Esophagus muscularis mucosa (tissue), 4 donors: Measurements from ENCODE around the gene ZNF423. TPM values are rescaled to one million over a fixed set of nuclear protein-coding genes. Genes with fewer than 3 reads are reported as not detected.

Experiments
- DNase-seq: peaks from one replicate; pipeline ENCODE4 v3.0.0-alpha.2; 2017; ENCODE audit errors: extremely low spot score
- H3K27ac ChIP-seq, 4 donors: fragments of 200-600 bp; sonication (generic); replicated peaks in 1 of 4; 1 replicate in 3 of 4; 2 replicates in 1 of 4; pipeline ENCODE4 v1.5.1; 2016 to 2019; ENCODE audit warnings: mild to moderate bottlenecking in 1 of 4
- H3K27me3 ChIP-seq, 4 donors: fragments of 200-600 bp; sonication (generic); one replicate each; pipeline versions ENCODE4 v1.5.1 to v1.6.0; 2016 to 2019
- H3K36me3 ChIP-seq, 4 donors: fragments of 200-600 bp; sonication (generic); one replicate each; pipeline ENCODE4 v1.5.1; 2016 to 2019
- H3K4me1 ChIP-seq, 4 donors: fragments of 200-600 bp; sonication (generic); one replicate each; pipeline ENCODE4 v1.5.1; 2016 to 2019
- H3K4me3 ChIP-seq, 4 donors: fragments of 200-600 bp; sonication (generic); 1 replicate in 2 of 4; 2 replicates in 2 of 4; pipeline ENCODE4 v1.5.1; 2016 to 2019; ENCODE audit warnings: mild to moderate bottlenecking in 4 of 4, moderate library complexity in 1 of 4
- H3K9me3 ChIP-seq, 4 donors: fragments of 200-600 bp; sonication (generic); 1 replicate in 3 of 4; 2 replicates in 1 of 4; pipeline ENCODE4 v1.5.1; 2016 to 2019
- CTCF ChIP-seq, 3 experiments: fragments of 200-600 bp in 2 of 3; fragments of 450-650 bp in 1 of 3; sonication (generic) in 2 of 3; IDR thresholded peaks; one replicate each; pipeline ENCODE4 v1.5.1; 2017 to 2019; ENCODE audit warnings: antibody characterized with exemption in 3 of 3, mild to moderate bottlenecking in 2 of 3, moderate library complexity in 1 of 3
- EP300 ChIP-seq: sonication (generic); formaldehyde crosslinking; IDR thresholded peaks from one replicate; pipeline ENCODE4 v1.6.1; 2017; ENCODE audit warnings: antibody characterized with exemption
- POLR2A ChIP-seq: fragments of 450-650 bp; IDR thresholded peaks from one replicate; pipeline ENCODE4 v1.6.1; 2017; ENCODE audit warnings: antibody characterized with exemption, moderate library complexity, mild to moderate bottlenecking, low read depth
- POLR2AphosphoS5 ChIP-seq, 2 donors: sonication (generic); formaldehyde crosslinking; IDR thresholded peaks; one replicate each; pipeline ENCODE4 v1.6.1; 2017; ENCODE audit warnings: antibody characterized with exemption in 2 of 2
- WGBS: methylation state at CpG from one replicate; pipeline ENCODE4 v1.1.5; 2018; 5-methylcytosine and 5-hydroxymethylcytosine counted together
- intact Hi-C: fragments of 100-400 bp; cut with DNase I; formaldehyde crosslinking; loops from one replicate; pipeline ENCODE4 v1.15.1; 2023
- total RNA-seq, 4 donors: library from RNA; depleted of rRNA; stranded (reverse); fragments of >200 nt; gene quantifications; one replicate each; pipeline versions ENCODE4 v1.1.0 to v1.2.1, GENCODE V29; 2016

ZNF423 gene
- total RNA-seq, 4 donors from 2014 or later, result 8.7 to 22.5 (median 10.3) TPM

GRCh38 chr16:49622084-49622390 lies 233.9 kb downstream of the ZNF423 start:
- no peak for DNase-seq
- 96% methylated on average over 2 of the region's 4 CpGs for WGBS
- intact Hi-C loops, result no loop called here

GRCh38 chr16:49621241-49622083 lies 234.4 kb downstream of the ZNF423 start:
- no peak for DNase-seq
- Histone ChIP-seq H3K36me3 (peaks cover 0 to 10% (median 2%) of the 10 kb centered on the region in 4 donors), H3K9me3 (no peaks in the 10 kb centered on the region), H3K27ac (peak overlapping the region; percentile 42 to 71 (median 58)), H3K4me3 (no peak overlapping the region), H3K4me1 (peaks cover 21 to 38% (median 36%) of the 10 kb centered on the region in 4 donors), H3K27me3 (no peaks in the 10 kb centered on the region)
- 84% methylated on average over 7 of the region's 13 CpGs for WGBS
- intact Hi-C loops, result no loop called here
- TF ChIP-seq CTCF (IDR thresholded peaks at IDR 0.05) (no peak), POLR2A (no peak), POLR2AphosphoS5 (IDR thresholded peaks at IDR 0.05) (no peak), EP300 (no peak)

More at GRCh38 chr16:49622084-49622390, 233.9 kb downstream of the ZNF423 start:
- TF ChIP-seq EP300 (no peak), POLR2A (no peak), CTCF (IDR thresholded peaks at IDR 0.05) (no peak), POLR2AphosphoS5 (IDR thresholded peaks at IDR 0.05) (no peak)
- Histone ChIP-seq H3K4me1 (peaks cover 21 to 38% (median 36%) of the 10 kb centered on the region in 4 donors), H3K9me3 (no peaks in the 10 kb centered on the region), H3K27ac (no peak overlapping the region), H3K27me3 (no peaks in the 10 kb centered on the region), H3K36me3 (peaks cover 0 to 10% (median 2%) of the 10 kb centered on the region in 4 donors), H3K4me3 (no peak overlapping the region)

GRCh38 chr16:49620869-49621240 lies 235.1 kb downstream of the ZNF423 start:
- TF ChIP-seq EP300 (no peak), POLR2A (no peak), CTCF (IDR thresholded peaks at IDR 0.05) (no peak), POLR2AphosphoS5 (IDR thresholded peaks at IDR 0.05) (no peak)
- no peak for DNase-seq
- Histone ChIP-seq H3K4me3 (no peak overlapping the region), H3K4me1 (peaks cover 21 to 34% (median 31%) of the 10 kb centered on the region in 4 donors), H3K27me3 (no peaks in the 10 kb centered on the region), H3K36me3 (peaks cover 0 to 7% (median 2%) of the 10 kb centered on the region in 4 donors), H3K9me3 (no peaks in the 10 kb centered on the region), H3K27ac (peak overlapping the region; percentile 42 to 71 (median 58))
- WGBS, result 56% methylated on average over 3 of the region's 6 CpGs
- intact Hi-C loops, result no loop called here

- no peak for DNase-seq
- Histone ChIP-seq H3K4me1 (peaks cover 21 to 28% (median 26%) of the 10 kb centered on the region in 4 donors), H3K27ac (peak overlapping the region; percentile 42 to 71 (median 58)), H3K9me3 (no peaks in the 10 kb centered on the region), H3K27me3 (no peaks in the 10 kb centered on the region), H3K36me3 (peaks cover 0 to 4% (median under 1%) of the 10 kb centered on the region in 4 donors), H3K4me3 (no peak overlapping the region)
- 28% methylated on average over 8 of the region's 11 CpGs for WGBS
- TF ChIP-seq POLR2A (no peak), POLR2AphosphoS5 (IDR thresholded peaks at IDR 0.05) (peak in 1 of 2 donors; percentile 26)
- intact Hi-C loops, result no loop called here
Measured at GRCh38 chr16:49620158-49620868, 235.6 kb downstream of the ZNF423 start.

GRCh38 chr16:49619811-49620157 lies 236.1 kb downstream of the ZNF423 start:
- Histone ChIP-seq H3K4me1 (peaks cover 21 to 24% (median 23%) of the 10 kb centered on the region in 4 donors), H3K9me3 (no peaks in the 10 kb centered on the region), H3K27me3 (no peaks in the 10 kb centered on the region), H3K4me3 (no peak overlapping the region), H3K36me3 (no peaks in the 10 kb centered on the region), H3K27ac (peak overlapping the region; percentile 42 to 71 (median 58))
- no peak for DNase-seq
- TF ChIP-seq POLR2A (no peak), POLR2AphosphoS5 (IDR thresholded peaks at IDR 0.05) (no peak)
- 89% methylated on average over 2 of the region's 2 CpGs for WGBS
- intact Hi-C loops, result loop anchor here (10.0 kb wide), 1 partner anchor 135 kb away; no protein-coding TSS in a partner anchor
